Right lobe of liver (tissue), 6 donors: Measurements from ENCODE around the gene MACROD2. TPM values are rescaled to one million over a fixed set of nuclear protein-coding genes. Genes with fewer than 3 reads are reported as not detected.
"Not testable (repeated sequence)": the region's sequence is repeated elsewhere in the genome, so short reads cannot be mapped to it uniquely, and the experiment has no call there.

Experiments used
- ATAC-seq, 4 donors: fragments of 200-7000 bp; cut with Tn5 transposase; one replicate each; pipeline ENCODE4 v1.9.1; 2020; ENCODE audit warnings: mild to moderate bottlenecking in 4 of 4, moderate library complexity in 4 of 4
- DNase-seq, 3 donors: peaks; one replicate each; pipeline ENCODE4 v3.0.0-alpha.2; 2020
- H3K27ac ChIP-seq, 3 donors: fragments of 200-600 bp; one replicate each; pipeline ENCODE4 v1.8.0; 2022
- H3K27me3 ChIP-seq, 2 donors: fragments of 200-600 bp; one replicate each; pipeline ENCODE4 v1.8.0; 2022
- H3K36me3 ChIP-seq, 4 donors: fragments of 200-600 bp; sonication (generic) in 1 of 4; one replicate each; pipeline versions ENCODE4 v1.5.1 to v1.8.0; 2017 to 2022; ENCODE audit warnings: control low read depth in 1 of 4
- H3K4me1 ChIP-seq, 4 donors: fragments of 200-600 bp; sonication (generic) in 1 of 4; one replicate each; pipeline versions ENCODE4 v1.5.1 to v1.8.0; 2017 to 2022; ENCODE audit warnings: control low read depth in 1 of 4
- H3K4me3 ChIP-seq, 3 donors: fragments of 200-600 bp; one replicate each; pipeline ENCODE4 v1.8.0; 2022
- H3K9me3 ChIP-seq, 4 donors: fragments of 200-600 bp; sonication (generic) in 1 of 4; one replicate each; pipeline versions ENCODE4 v1.5.1 to v1.8.0; 2017 to 2022; ENCODE audit warnings: control low read depth in 1 of 4
- POLR2A ChIP-seq: fragments of 450-650 bp; IDR thresholded peaks from one replicate; pipeline ENCODE4 v1.6.1; 2017; ENCODE audit warnings: antibody characterized with exemption, mild to moderate bottlenecking
- WGBS: methylation state at CpG from one replicate; pipeline ENCODE4 v1.1.6; 2018; ENCODE audit warnings: low coverage, low lambda C conversion rate; ENCODE audit not compliant: insufficient coverage; ENCODE audit errors: missing lambda C conversion rate; 5-methylcytosine and 5-hydroxymethylcytosine counted together
- intact Hi-C, 2 donors: fragments of 100-400 bp; cut with DNase I; formaldehyde crosslinking; loops; one replicate each; pipeline versions ENCODE4 v1.11.2 to v1.14.1; 2022
- total RNA-seq, 6 experiments: library from RNA; depleted of rRNA in 2 of 6; stranded (reverse); fragments of >200 nt in 2 of 6; fragmentation: NEBNext Ultra II Directional in 3 of 6; extraction: Animal tissue kit (Norgen Biotek cat#: 25700) in 3 of 6; gene quantifications; one replicate each; pipeline versions ENCODE4 v1.1.0 to v1.2.4, GENCODE V29; 2016 to 2023
- TF ChIP-seq, protein P1 (sequence below), 4 donors: fragments of 200-600 bp in 3 of 4; fragments of 450-650 bp in 1 of 4; IDR thresholded peaks; one replicate each; pipeline versions ENCODE4 v1.5.1 to v1.8.0; 2016 to 2022; ENCODE audit warnings: antibody characterized with exemption in 4 of 4, mild to moderate bottlenecking in 2 of 4
- donor health status: DM: no; HTN: yes; CAD: no.
- donor health status: DM: no; HTN: no; CAD: no.
- donor health status: DM: no; HTN: no; CAD: no.
- donor health status: DM: no; HTN: yes; CAD: no.
- donor health status: DM: no; HTN: yes; CAD: no.

MACROD2 gene
- total RNA-seq, 6 experiments from 2014 or later: 1.2 to 5.5 (median 3.3) TPM

DNA sequence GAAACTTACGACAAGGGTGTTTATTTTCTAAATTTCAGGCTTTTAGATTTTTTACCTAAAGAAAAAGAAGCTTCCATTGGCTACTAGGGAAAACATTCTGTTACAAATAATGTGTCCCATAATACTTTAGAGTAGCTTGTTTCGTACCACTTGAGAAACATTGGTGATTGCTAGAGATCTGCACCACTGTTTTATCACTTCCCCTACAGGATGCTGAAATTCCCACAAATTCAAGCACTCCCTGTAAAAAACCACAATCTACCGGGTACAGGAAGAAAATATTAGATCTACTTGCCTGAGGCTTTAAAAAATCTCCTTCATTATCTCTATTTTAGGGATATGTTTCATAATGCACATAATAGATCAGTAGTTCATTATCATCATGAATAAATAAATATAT is 34.8 kb upstream of the MACROD2 start:
- ATAC-seq (no peak), DNase-seq (no peak)
- Histone ChIP-seq H3K36me3 (no peaks in the 10 kb centered on the region), H3K27ac (no peak overlapping the region), H3K4me1 (no peaks in the 10 kb centered on the region), H3K9me3 (no peaks in the 10 kb centered on the region), H3K27me3 (no peaks in the 10 kb centered on the region), H3K4me3 (no peak overlapping the region)
- TF ChIP-seq, protein P1, sequence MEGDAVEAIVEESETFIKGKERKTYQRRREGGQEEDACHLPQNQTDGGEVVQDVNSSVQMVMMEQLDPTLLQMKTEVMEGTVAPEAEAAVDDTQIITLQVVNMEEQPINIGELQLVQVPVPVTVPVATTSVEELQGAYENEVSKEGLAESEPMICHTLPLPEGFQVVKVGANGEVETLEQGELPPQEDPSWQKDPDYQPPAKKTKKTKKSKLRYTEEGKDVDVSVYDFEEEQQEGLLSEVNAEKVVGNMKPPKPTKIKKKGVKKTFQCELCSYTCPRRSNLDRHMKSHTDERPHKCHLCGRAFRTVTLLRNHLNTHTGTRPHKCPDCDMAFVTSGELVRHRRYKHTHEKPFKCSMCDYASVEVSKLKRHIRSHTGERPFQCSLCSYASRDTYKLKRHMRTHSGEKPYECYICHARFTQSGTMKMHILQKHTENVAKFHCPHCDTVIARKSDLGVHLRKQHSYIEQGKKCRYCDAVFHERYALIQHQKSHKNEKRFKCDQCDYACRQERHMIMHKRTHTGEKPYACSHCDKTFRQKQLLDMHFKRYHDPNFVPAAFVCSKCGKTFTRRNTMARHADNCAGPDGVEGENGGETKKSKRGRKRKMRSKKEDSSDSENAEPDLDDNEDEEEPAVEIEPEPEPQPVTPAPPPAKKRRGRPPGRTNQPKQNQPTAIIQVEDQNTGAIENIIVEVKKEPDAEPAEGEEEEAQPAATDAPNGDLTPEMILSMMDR (IDR thresholded peaks at IDR 0.05): no peak
- 59% methylated on average over 3 of the region's 3 CpGs for WGBS
- intact Hi-C loops: no loop called here

DNA sequence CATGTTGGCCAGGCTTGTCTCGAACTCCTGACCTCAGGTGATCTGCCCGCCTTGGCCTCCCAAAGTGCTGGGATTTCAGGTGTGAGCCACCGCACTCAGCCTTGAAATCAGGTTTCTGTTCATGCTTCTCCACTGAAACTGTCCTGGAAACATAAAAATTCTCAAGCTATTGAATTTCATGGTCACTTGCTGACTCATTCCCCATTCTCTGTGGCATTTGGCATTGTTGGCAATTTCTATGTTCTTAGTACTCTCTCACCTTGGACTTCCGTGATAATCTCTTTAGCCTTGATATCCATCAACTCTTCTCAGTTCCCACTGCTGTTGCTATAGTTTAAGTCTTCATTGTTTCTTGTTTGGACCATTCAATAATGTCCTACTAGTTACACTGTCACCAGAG is 11.1 kb upstream of the MACROD2 start:
- TF ChIP-seq, protein P1 (IDR thresholded peaks at IDR 0.05): no peak
- no peak for TF ChIP-seq POLR2A
- H3K36me3 ChIP-seq: no peaks in the 10 kb centered on the region
- 39% methylated on average over 3 of the region's 4 CpGs for WGBS
- ATAC-seq: no peak
- no peak for DNase-seq
- no peaks in the 10 kb centered on the region for H3K27me3 ChIP-seq
- H3K4me1 ChIP-seq: no peaks in the 10 kb centered on the region
- H3K9me3 ChIP-seq: no peaks in the 10 kb centered on the region
- H3K4me3 ChIP-seq: no peak overlapping the region
- intact Hi-C loops: no loop called here
- H3K27ac ChIP-seq: no peak overlapping the region

DNA sequence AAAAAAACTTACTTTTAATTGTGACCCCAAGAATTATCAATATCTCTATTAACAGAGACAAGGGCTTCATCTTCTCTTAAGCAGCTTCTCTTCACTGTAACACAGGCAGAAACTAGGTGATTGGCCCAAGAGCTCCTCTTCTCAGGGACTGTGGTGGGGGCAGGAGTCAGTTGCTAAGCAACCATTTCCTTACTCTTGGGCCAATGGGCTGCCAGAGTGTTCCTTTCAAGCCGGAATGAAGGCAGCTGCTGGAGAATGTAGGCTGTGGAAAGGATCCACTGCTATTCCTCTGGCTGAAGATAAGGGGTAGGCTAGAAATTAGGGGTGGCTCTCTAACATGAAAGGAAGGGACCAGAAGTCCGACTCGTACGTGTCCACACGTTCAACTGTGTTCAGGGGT is 4.9 kb upstream of the MACROD2 start, which contains the start of gene SEL1L2:
Gene SEL1L2, minus strand, starts transcription at position 150 of the 400 bp plus-strand sequence. Its CDS starts 80 bp downstream, at position 70.
- Histone ChIP-seq H3K27ac (no peak within 1 kb of the TSS), H3K36me3 (no peaks in the 10 kb centered on the region), H3K4me3 (no peak within 1 kb of the TSS), H3K9me3 (peaks cover 0 to 9% (median 0%) of the 10 kb centered on the region in 4 donors), H3K27me3 (no peaks in the 10 kb centered on the region), H3K4me1 (no peaks in the 10 kb centered on the region)
- TF ChIP-seq POLR2A: no peak
- TF ChIP-seq, protein P1 (IDR thresholded peaks at IDR 0.05): no peak
- DNase-seq (no peak), ATAC-seq (no peak)
- intact Hi-C loops: no loop called here
- WGBS: 28% methylated on average over 5 of the region's 5 CpGs

- no peaks in the 10 kb centered on the region for H3K36me3 ChIP-seq
- H3K9me3 ChIP-seq: peaks cover 0 to 9% (median 0%) of the 10 kb centered on the region in 4 donors
- H3K27ac ChIP-seq: no peak overlapping the region
- TF ChIP-seq, protein P1 (IDR thresholded peaks at IDR 0.05): no peak
- TF ChIP-seq POLR2A: no peak
- ATAC-seq (no peak), DNase-seq (no peak)
- WGBS: 71% methylated on average over 1 of the region's 1 CpG
- peaks cover 0 to under 1% (median 0%) of the 10 kb centered on the region in 4 donors for H3K4me1 ChIP-seq
- no peaks in the 10 kb centered on the region for H3K27me3 ChIP-seq
- intact Hi-C loops: no loop called here
- H3K4me3 ChIP-seq: no peak overlapping the region
Measured at GRCh38 chr20:13991311-13991710, 4.0 kb upstream of the MACROD2 start.

DNA sequence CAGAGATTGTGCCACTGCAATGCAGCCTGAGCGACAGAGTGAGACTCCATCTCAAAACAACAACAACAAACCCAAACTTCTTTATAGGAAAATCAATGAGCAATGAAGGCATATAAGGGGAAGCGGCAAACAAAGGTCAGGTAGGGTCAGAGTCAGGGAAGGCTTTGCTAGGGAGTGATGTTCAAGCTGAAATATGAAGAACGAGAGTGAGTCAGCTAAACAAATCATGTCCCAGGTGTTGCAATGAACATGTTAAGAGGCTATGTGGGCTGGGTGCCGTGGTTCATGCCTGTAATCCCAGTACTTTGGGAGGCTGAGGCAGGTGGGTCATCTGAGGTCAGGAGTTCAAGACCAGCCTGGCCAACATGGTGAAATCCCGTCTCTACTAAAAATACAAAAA is 3.4 kb upstream of the MACROD2 start:
- WGBS: 86% methylated on average over 5 of the region's 5 CpGs
- intact Hi-C loops: not testable (repeated sequence)

More for the DNA sequence above, 3.4 kb upstream of the MACROD2 start:
- not testable (repeated sequence) for H3K9me3 ChIP-seq, H3K27ac ChIP-seq, DNase-seq, H3K4me3 ChIP-seq, H3K36me3 ChIP-seq, H3K27me3 ChIP-seq, H3K4me1 ChIP-seq, ATAC-seq
